Natural killer cell treated with Interleukin-12 subunit alpha and Interleukin-12 subunit beta and Interleukin-15 and Interleukin-18, amount 100 ng/mL, for 72 hours (primary cell): ENCODE data around the gene YIPF6. TPM values are rescaled to one million over a fixed set of nuclear protein-coding genes. Genes with fewer than 3 reads are reported as not detected.
"Not testable (repeated sequence)": the region's sequence is repeated elsewhere in the genome, so short reads cannot be mapped to it uniquely, and the experiment has no call there.

Experiments
- ATAC-seq, 2 donors: fragments of 150-1000 bp; cut with Tn5 transposase in 1 of 2; sonication (Bioruptor Pico), chemical (Tn5 transposase) in 1 of 2; 2 replicates each; pipeline ENCODE4 v1.10.0; 2021
- DNase-seq: peaks from one replicate; pipeline ENCODE4 v3.0.0; 2022; ENCODE audit warnings: low spot score
- H3K27ac Mint-ChIP-seq, 2 donors: 1 replicate in 1 of 2; 2 replicates in 1 of 2; pipeline ENCODE4 v1.8.0; 2022; ENCODE audit warnings: mixed read lengths in 2 of 2, mild to moderate bottlenecking in 1 of 2, moderate library complexity in 1 of 2
- H3K27me3 Mint-ChIP-seq, 2 donors: 1 replicate in 1 of 2; 2 replicates in 1 of 2; pipeline ENCODE4 v1.8.0; 2022; ENCODE audit warnings: mixed read lengths in 2 of 2
- H3K36me3 Mint-ChIP-seq: one replicate; pipeline ENCODE4 v1.8.0; 2022; ENCODE audit warnings: mixed read lengths
- H3K4me1 Mint-ChIP-seq, 2 donors: 1 replicate in 1 of 2; 2 replicates in 1 of 2; pipeline ENCODE4 v1.8.0; 2022; ENCODE audit warnings: low read depth in 2 of 2, mixed read lengths in 2 of 2, mild to moderate bottlenecking in 1 of 2
- H3K4me3 Mint-ChIP-seq: one replicate; pipeline ENCODE4 v1.8.0; 2022; ENCODE audit warnings: mixed read lengths
- H3K9me3 Mint-ChIP-seq: 2 replicates; pipeline ENCODE4 v1.8.0; 2022; ENCODE audit warnings: mixed read lengths
- total RNA-seq, 2 donors: library from RNA; stranded (reverse); gene quantifications; one replicate each; pipeline ENCODE4 v1.2.3, GENCODE V29; 2022

The YIPF6 gene
- total RNA-seq, 2 donors from 2014 or later = 24.2 to 27.2 TPM

DNA sequence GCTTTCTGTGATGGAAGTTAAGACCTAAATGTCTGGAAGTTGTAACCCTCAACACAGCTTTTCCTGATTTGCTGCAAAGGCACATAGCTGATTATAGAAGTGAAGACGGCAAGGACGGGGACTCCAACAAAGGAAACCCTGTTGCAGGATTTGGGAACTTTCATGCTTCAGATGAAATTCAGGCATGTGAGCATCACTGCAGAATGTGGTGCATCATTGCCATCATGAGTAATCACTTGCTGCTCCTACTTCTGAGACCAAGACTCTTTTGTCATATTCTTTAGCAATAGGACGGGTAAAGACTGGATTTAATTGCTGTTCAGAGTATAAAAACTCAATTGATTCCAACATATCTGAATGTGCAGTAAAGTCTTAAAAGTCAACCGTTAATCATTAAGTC, 35.8 kb downstream of the YIPF6 start:
- ATAC-seq (no peak), DNase-seq (no peak)
- Mint-ChIP-seq H3K4me1 (no peaks in the 10 kb centered on the region), H3K27me3 (peaks cover 0 to 2% of the 10 kb centered on the region in 2 donors), H3K27ac (no peak overlapping the region), H3K4me3 (no peak overlapping the region), H3K9me3 (no peaks in the 10 kb centered on the region), H3K36me3 (peaks cover 4% of the 10 kb centered on the region)

DNA sequence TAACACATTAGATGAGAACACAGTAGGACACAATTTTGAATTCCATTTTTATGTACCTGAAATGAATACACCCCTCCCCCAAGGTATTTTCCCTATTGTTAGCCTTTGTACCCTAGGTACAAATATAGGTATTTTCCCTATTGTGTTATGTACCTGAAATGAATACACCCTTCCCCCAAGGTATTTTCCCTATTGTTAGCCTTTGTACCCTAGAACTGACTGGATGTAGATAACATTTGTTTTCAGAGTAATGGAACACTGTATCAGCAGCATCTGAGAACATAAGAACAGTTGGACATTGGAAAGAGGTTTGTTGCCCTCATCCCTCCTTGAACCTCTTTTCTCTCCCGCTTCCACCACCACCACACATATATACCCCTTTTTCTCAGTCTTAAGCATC, 37.6 kb downstream of the YIPF6 start:
- peaks cover 3% of the 10 kb centered on the region for H3K9me3 Mint-ChIP-seq
- H3K27ac Mint-ChIP-seq = no peak overlapping the region
- ATAC-seq (no peak), DNase-seq (no peak)
- peaks cover 0 to 2% of the 10 kb centered on the region in 2 donors for H3K27me3 Mint-ChIP-seq
- peaks cover 9% of the 10 kb centered on the region for H3K36me3 Mint-ChIP-seq
- no peak overlapping the region for H3K4me3 Mint-ChIP-seq
- no peaks in the 10 kb centered on the region for H3K4me1 Mint-ChIP-seq

DNA sequence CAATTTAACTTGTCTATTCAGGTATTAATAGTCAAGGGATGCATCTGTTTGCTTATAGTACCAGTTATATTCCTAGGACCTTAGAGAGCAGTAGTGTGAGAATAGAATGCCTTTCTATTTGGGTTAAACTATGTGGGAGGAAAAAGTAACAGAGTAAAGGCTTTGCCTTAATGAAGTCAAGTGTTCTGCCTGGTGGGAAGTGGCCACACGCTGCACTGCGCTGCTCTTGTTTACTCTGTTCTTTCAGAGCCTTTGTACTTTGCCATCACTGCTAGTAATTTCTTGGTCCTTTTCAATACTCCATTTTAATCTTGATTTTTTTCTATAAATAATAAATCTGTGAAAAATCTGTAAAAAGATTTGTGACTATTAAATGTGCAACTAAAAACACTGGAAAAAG, 38.0 kb downstream of the YIPF6 start:
- Mint-ChIP-seq H3K27ac (no peak overlapping the region), H3K4me1 (no peaks in the 10 kb centered on the region), H3K27me3 (peaks cover 0 to 5% of the 10 kb centered on the region in 2 donors), H3K9me3 (peaks cover 7% of the 10 kb centered on the region), H3K36me3 (peaks cover 9% of the 10 kb centered on the region), H3K4me3 (no peak overlapping the region)
- ATAC-seq (no peak), DNase-seq (no peak)

DNA sequence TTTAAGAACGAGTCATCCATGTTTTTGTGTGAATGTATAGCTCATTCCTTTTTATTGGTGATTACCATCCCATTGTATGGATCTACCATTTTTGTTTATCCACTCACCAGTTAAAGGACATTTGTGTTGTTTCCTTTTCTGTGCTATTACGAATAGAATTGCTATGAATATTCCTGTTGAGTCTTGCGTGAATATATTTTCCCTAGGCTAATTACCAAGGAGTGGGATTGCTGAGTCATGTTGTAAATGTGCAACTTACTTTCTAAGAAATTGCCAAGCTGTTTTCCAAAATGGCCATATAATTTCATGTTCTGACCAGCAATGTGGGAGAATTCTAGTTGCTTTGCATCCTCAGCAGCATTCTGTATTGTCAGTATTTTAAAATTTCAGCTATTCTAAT, 51.3 kb downstream of the YIPF6 start:
- ATAC-seq (no peak), DNase-seq (no peak)
- H3K27ac Mint-ChIP-seq = no peak overlapping the region
- peaks cover 0 to 3% of the 10 kb centered on the region in 2 donors for H3K27me3 Mint-ChIP-seq
- H3K4me3 Mint-ChIP-seq = no peak overlapping the region
- H3K4me1 Mint-ChIP-seq = no peaks in the 10 kb centered on the region
- no peaks in the 10 kb centered on the region for H3K9me3 Mint-ChIP-seq
- H3K36me3 Mint-ChIP-seq = no peaks in the 10 kb centered on the region

DNA sequence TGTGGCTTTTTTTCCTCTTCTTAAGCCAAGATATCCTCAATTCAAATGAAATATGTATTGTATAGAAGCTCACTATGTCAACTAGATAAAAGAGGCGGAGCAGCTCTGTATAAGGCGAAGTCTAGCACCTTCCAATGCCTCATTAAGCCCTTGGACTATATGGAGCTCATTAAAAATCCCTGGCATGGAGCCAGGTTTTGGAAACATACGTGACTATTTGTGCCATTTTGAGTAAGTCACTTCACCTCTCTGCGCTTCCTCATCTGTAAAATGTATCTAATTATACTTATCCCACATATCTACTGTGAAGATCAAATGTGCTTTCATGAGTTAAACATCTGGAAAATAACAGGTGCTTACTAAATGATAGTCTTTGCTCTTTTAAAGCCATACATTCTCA, 57.2 kb downstream of the YIPF6 start:
- Mint-ChIP-seq H3K4me1 (no peaks in the 10 kb centered on the region), H3K4me3 (no peak overlapping the region), H3K27me3 (peaks cover 0 to under 1% of the 10 kb centered on the region in 2 donors), H3K36me3 (peaks cover 7% of the 10 kb centered on the region), H3K9me3 (no peaks in the 10 kb centered on the region), H3K27ac (no peak overlapping the region)
- no peak for ATAC-seq
- DNase-seq = no peak

DNA sequence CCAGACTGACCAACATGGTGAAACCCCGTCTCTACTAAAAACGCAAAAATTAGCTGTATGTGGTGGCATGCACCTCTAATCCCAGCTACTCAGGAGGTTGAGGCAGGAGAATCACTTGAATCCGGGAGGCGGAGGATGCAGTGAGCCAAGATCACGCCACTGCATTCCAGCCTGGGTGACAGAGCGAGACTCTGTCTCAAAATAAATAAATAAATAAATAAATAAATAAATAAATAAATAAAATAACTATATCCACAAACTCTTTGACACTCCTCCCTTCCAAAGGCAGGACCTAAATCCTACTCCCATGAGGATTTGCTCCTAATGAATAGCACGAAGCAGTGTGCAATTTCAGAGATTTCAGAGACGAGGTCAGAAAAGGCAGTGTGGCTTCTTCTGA, 58.3 kb downstream of the YIPF6 start:
- H3K36me3 Mint-ChIP-seq = peaks cover 15% of the 10 kb centered on the region
- H3K4me3 Mint-ChIP-seq, H3K4me1 Mint-ChIP-seq, H3K9me3 Mint-ChIP-seq, H3K27me3 Mint-ChIP-seq, H3K27ac Mint-ChIP-seq, ATAC-seq, DNase-seq: not testable (repeated sequence)

DNA sequence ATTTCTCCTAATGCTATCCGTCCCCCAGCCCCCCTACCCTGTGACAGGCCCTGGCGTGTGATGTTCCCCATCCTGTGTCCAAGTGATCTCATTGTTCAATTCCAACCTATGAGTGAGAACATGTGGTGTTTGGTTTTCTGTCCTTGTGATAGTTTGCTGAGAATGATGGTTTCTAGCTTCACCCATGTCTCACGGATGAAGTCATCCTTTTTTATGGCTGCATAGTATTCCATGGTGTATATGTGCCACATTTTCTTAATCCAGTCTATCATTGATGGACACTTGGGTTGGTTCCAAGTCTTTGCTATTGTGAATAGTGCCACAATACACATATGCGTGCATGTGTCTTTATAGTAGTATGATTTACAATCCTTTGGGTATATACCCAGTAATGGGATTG, 61.1 kb downstream of the YIPF6 start:
- DNase-seq, H3K9me3 Mint-ChIP-seq, ATAC-seq, H3K4me3 Mint-ChIP-seq, H3K4me1 Mint-ChIP-seq, H3K27ac Mint-ChIP-seq: not testable (repeated sequence)
- Mint-ChIP-seq H3K36me3 (peaks cover 15% of the 10 kb centered on the region), H3K27me3 (peaks cover 0 to 13% of the 10 kb centered on the region in 2 donors)

DNA sequence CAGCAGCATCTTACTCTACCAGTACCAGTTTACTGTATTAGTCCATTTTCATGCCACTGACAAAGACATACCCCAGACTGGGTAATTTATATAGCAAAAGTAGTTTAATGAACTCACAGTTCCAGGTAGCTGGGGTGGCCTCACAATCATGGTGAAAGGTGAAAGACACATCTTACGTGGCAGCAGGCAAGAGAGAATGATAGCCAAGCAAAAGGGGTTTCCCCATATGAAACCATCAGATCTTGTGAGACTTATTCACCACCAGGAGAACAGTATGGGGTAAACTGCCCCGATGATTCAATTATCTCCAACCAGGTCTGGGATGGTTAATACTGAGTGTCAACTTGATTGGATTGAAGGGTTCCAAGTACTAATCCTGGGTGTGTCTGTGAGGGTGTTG, 69.3 kb downstream of the YIPF6 start:
- no peak overlapping the region for H3K27ac Mint-ChIP-seq
- H3K27me3 Mint-ChIP-seq = peaks cover 0 to 6% of the 10 kb centered on the region in 2 donors
- ATAC-seq (peak in 1 of 2 donors; percentile 68), DNase-seq (no peak)
- peak overlapping the region; percentile 44 for H3K4me3 Mint-ChIP-seq
- no peaks in the 10 kb centered on the region for H3K9me3 Mint-ChIP-seq
- peaks cover 0 to 6% of the 10 kb centered on the region in 2 donors for H3K4me1 Mint-ChIP-seq
- peaks cover 6% of the 10 kb centered on the region for H3K36me3 Mint-ChIP-seq

DNA sequence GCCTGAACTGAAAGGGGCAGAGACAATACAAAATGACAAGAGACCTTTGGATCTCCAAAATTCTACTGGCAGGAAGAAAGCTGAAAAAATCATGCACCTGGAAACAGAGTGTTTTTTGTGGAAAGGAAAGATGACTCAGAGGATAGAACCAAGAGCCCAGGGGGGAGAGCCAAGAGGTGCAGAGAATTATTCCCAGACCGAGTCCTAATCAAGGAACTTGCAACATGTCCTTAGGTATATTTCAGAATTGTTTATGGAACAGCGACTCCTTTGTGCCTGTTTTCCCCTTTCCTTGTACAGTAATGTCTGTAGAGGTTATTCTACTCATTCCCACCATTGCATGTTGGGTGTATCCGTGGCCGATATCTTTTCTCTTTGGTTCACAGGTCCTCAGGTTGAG, 71.7 kb downstream of the YIPF6 start:
- peak overlapping the region; percentile 25 for H3K4me3 Mint-ChIP-seq
- ATAC-seq = no peak
- H3K27ac Mint-ChIP-seq = no peak overlapping the region
- no peak for DNase-seq
- H3K4me1 Mint-ChIP-seq = peaks cover 0 to 6% of the 10 kb centered on the region in 2 donors
- H3K36me3 Mint-ChIP-seq = peaks cover 6% of the 10 kb centered on the region
- H3K9me3 Mint-ChIP-seq = no peaks in the 10 kb centered on the region
- H3K27me3 Mint-ChIP-seq = peaks cover 0 to 5% of the 10 kb centered on the region in 2 donors

DNA sequence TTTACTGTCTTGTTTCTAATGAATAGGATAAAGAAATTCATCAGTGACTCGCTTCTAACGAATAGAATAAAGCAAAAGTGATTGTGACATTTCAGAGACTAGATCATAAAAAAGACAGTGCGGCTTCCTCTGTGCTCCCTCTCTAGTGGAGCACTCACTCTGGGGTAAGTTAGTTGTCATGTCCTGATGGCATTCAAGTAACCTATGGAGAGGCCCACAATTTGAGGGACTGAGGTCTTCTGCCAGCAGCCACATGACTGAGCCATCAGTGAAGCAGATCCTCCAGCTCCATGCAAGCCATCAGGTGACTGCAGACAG, 72.4 kb downstream of the YIPF6 start:
- DNase-seq (no peak), ATAC-seq (peak in 1 of 2 donors; percentile 45)
- Mint-ChIP-seq H3K36me3 (peaks cover 6% of the 10 kb centered on the region), H3K4me1 (peaks cover 0 to 6% of the 10 kb centered on the region in 2 donors), H3K9me3 (no peaks in the 10 kb centered on the region), H3K4me3 (no peak overlapping the region), H3K27me3 (peaks cover 0 to 5% of the 10 kb centered on the region in 2 donors), H3K27ac (no peak overlapping the region)

DNA sequence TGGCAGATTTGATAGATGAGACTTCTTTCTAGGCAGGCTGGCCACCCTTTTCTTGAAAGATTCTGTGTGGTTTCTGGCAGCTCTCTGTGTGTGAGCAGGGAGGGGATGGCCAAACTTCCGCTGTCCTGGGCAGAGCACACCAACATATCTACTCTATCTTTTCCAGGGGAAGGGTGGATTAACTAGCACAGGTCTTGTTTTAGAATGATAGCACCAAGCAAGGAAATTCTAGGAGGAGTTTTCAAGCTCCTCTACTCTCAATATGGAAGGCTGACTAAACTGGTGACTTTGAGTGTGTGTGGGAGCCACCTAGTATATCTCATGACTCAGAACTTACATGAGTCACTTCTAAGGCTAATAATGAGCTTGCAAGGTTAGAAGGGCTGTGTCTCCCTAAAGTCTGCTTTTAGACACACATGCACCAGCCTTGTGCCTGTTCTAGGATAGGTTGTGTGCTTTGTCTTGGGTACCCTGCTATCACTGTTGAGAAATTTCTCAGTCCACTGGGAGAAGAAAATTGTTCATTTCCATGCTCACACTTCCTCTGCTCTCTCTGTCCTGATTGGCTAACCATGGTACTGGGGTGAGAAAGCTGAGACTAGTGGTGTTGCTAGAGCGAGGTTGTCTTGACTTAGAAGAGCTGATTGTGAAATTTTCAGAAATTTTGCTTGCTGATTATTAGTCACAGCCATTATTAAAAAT, 72.9 kb downstream of the YIPF6 start:
- Mint-ChIP-seq H3K4me1 (peaks cover 0 to 6% of the 10 kb centered on the region in 2 donors), H3K4me3 (no peak overlapping the region), H3K27ac (no peak overlapping the region), H3K36me3 (peaks cover 3% of the 10 kb centered on the region), H3K27me3 (peaks cover 0 to 5% of the 10 kb centered on the region in 2 donors), H3K9me3 (no peaks in the 10 kb centered on the region)
- DNase-seq = no peak
- peak; percentile 76 to 92 for ATAC-seq

DNA sequence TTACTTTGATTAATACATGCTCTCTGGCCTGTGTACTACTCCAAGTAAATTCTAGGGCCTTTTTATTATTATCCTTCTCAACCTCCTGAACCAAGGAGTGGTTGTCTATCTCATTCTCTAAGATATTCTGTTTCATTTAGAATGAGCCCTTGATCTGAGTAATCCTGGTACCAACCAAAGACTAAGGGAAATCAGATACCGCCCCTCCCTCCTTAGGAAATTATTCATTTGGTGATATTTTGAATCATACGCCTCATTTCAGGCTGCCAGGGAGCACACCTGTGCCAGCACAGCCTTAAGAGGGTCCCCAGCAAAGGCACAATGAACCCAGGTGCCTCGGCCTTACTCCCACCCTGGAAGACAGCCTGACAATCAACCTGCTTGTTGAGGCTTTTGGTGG, 75.4 kb downstream of the YIPF6 start:
- Mint-ChIP-seq H3K36me3 (no peaks in the 10 kb centered on the region), H3K4me1 (no peaks in the 10 kb centered on the region), H3K27me3 (peaks cover 0 to 5% of the 10 kb centered on the region in 2 donors), H3K4me3 (no peak overlapping the region), H3K27ac (no peak overlapping the region), H3K9me3 (peaks cover 4% of the 10 kb centered on the region)
- ATAC-seq (no peak), DNase-seq (no peak)

DNA sequence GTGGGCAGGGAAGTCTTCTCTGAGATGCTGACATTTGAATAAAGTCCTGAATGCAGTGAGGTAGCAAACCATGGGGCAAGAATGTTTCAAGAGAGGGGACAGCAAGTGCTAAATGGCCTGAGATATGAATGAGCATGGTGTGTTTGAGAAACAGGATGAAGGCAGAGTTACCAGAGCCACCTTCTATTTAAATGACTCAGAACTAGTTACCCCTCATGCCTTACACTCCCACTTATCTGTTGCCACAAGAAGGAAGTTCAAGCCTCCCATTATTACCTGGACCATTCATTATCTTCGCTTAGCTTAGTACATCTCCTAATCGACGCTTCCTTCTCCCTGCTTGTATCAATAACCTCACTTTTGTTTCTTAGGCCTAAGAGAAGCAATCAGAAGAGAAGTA, 81.0 kb downstream of the YIPF6 start:
- Mint-ChIP-seq H3K9me3 (peaks cover 4% of the 10 kb centered on the region), H3K27ac (no peak overlapping the region), H3K4me3 (no peak overlapping the region), H3K36me3 (no peaks in the 10 kb centered on the region), H3K4me1 (no peaks in the 10 kb centered on the region), H3K27me3 (peaks cover 0 to 8% of the 10 kb centered on the region in 2 donors)
- DNase-seq = no peak
- ATAC-seq = no peak

DNA sequence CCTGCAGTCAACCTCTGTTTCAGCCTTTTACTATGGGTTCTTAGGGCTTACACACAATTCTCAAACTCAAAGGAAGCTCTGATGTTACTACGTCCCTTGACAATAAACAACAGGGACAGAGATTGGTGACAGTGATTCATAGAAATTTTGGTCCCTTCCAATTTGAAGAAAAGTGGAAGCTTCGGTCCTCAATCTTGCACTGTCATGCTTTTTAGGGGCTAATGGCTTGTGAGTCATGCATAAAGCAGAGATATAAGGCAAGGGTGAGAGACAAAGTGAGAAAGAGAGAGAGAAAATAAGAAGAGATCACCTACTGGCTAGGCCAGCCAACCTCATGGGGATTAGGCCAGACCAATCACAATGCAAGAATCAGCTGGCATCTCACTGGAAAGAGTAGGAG, 85.4 kb downstream of the YIPF6 start:
- Mint-ChIP-seq H3K27me3 (peaks cover 0 to 3% of the 10 kb centered on the region in 2 donors), H3K4me1 (no peaks in the 10 kb centered on the region), H3K9me3 (peaks cover 3% of the 10 kb centered on the region), H3K36me3 (no peaks in the 10 kb centered on the region), H3K27ac (no peak overlapping the region), H3K4me3 (no peak overlapping the region)
- ATAC-seq (no peak), DNase-seq (no peak)
